ENCODE measurements around the gene SEC24B.
A peak's percentile ranks its signal among the peaks of the same experiment; 100 is the strongest.

The SEC24B gene

DNA sequence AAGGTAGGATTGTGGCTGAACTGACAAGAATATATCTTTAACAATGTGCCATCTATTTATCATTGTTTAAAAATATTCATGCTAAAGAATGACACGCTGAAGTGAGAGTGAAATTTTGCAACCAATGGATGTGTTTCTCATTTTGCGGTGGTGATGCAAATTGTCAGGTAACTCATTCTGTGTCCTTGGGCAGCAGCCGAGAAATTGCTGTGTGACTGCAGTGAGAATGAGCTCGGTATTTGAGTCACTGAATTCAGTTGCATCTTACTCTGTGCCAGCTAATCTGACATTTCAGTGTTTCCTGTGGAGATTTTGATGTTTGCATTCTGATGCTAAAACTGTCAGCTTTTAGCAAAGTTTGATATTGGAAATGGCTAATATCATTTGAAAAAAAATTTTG is 154.6 kb downstream of the SEC24B start:
- DNase-seq: peak; percentile 45

DNA sequence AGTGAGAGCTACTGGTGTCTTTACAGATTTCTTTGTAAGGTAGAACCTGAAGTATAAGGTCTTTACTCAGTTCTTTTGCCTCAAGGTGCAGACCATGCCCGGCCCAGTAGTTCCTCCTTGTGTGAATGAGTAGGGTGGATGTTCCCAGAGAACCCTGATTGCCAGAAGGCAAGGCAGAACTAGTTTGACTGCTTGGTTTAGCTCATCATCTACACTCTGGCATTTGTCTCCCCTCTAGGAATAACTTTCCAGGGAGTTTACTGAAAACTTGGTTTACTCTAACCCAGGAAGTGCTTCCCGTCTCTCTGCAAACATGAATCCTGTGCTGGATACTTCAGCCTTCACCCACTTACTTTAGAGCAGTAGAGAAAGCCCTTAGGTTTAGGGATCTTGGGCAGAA is 155.5 kb downstream of the SEC24B start:
- no peak for DNase-seq

DNA sequence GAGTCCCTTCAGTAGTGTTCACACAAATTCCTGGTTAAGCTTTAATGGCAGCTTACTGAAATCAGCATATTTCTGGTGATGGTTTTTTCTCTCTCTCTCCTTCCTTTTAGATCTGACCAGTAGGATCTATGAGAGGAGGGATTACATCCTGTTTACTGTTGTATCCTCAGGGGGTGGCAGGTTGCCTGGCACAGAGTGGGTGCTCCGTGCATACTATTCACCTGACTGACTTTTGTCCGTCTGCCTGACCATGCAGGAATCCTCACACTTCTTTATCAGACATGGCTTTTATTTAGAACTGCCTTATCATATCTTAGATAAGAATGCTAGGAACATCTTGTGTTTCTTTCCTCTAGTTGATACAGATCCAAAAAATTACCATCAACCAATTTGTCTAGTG is 156.0 kb downstream of the SEC24B start:
- DNase-seq: no peak
